Esophagus (tissue), 2 donors: Measurements from ENCODE around the gene GRID2IP. TPM values are rescaled to one million over a fixed set of nuclear protein-coding genes. Genes with fewer than 3 reads are reported as not detected.

Source experiments
- H3K27ac ChIP-seq, 2 donors: one replicate each; pipeline ENCODE4 v1.5.1; 2013; ENCODE audit warnings: low read depth in 2 of 2, mild to moderate bottlenecking in 2 of 2, inconsistent platforms in 1 of 2, low read length in 1 of 2, moderate library complexity in 1 of 2
- H3K27me3 ChIP-seq, 2 donors: one replicate each; pipeline ENCODE4 v1.6.1; 2013; ENCODE audit warnings: low read length in 2 of 2, control low read depth in 1 of 2, mild to moderate bottlenecking in 1 of 2; ENCODE audit not compliant: insufficient read depth in 2 of 2, control insufficient read depth in 1 of 2
- H3K36me3 ChIP-seq, 2 donors: one replicate each; pipeline ENCODE4 v1.6.1; 2013; ENCODE audit warnings: low read length in 1 of 2; ENCODE audit not compliant: control insufficient read depth in 2 of 2, insufficient read depth in 2 of 2
- H3K4me1 ChIP-seq, 2 donors: one replicate each; pipeline ENCODE4 v1.6.1; 2013; ENCODE audit warnings: low read length in 1 of 2; ENCODE audit not compliant: control insufficient read depth in 2 of 2, insufficient read depth in 2 of 2
- H3K4me3 ChIP-seq, 2 donors: one replicate each; pipeline ENCODE4 v1.5.1; 2013; ENCODE audit warnings: low read length in 2 of 2, mild to moderate bottlenecking in 2 of 2, low read depth in 1 of 2, moderate library complexity in 1 of 2
- H3K9me3 ChIP-seq, 2 donors: one replicate each; pipeline ENCODE4 v1.6.1; 2013; ENCODE audit warnings: mild to moderate bottlenecking in 2 of 2, low read depth in 1 of 2, low read length in 1 of 2, moderate library complexity in 1 of 2; ENCODE audit not compliant: control insufficient read depth in 2 of 2, insufficient read depth in 1 of 2
- WGBS, 2 donors: extraction: QIAGEN DNeasy Blood & Tissue Kit; methylation state at CpG; one replicate each; pipeline ENCODE4 v1.1.7; 2013; 5-methylcytosine and 5-hydroxymethylcytosine counted together
- polyA plus RNA-seq, 2 donors: library from polyadenylated mRNA; stranded (reverse); fragments of 200-250 nt; gene quantifications; one replicate each; pipeline ENCODE4 v1.2.3, GENCODE V29; 2013
- donor health status: healthy with polysubstance abuse.
- donor health status: Bipolar disorder and iron deficiency.

Gene GRID2IP
- polyA plus RNA-seq, 2 donors = 0.39 to 0.44 TPM

- Histone ChIP-seq H3K27ac (no peak overlapping the region), H3K27me3 (no peaks in the 10 kb centered on the region), H3K36me3 (no peaks in the 10 kb centered on the region), H3K4me3 (no peak overlapping the region), H3K9me3 (no peaks in the 10 kb centered on the region), H3K4me1 (peaks cover 2 to 5% of the 10 kb centered on the region in 2 donors)
- WGBS, 2 donors = 90 to 93% methylated on average over 16 of the region's 16 CpGs
These were observed 43.4 kb downstream of the GRID2IP start for GRCh38 chr7:6507906-6508305.

DNA sequence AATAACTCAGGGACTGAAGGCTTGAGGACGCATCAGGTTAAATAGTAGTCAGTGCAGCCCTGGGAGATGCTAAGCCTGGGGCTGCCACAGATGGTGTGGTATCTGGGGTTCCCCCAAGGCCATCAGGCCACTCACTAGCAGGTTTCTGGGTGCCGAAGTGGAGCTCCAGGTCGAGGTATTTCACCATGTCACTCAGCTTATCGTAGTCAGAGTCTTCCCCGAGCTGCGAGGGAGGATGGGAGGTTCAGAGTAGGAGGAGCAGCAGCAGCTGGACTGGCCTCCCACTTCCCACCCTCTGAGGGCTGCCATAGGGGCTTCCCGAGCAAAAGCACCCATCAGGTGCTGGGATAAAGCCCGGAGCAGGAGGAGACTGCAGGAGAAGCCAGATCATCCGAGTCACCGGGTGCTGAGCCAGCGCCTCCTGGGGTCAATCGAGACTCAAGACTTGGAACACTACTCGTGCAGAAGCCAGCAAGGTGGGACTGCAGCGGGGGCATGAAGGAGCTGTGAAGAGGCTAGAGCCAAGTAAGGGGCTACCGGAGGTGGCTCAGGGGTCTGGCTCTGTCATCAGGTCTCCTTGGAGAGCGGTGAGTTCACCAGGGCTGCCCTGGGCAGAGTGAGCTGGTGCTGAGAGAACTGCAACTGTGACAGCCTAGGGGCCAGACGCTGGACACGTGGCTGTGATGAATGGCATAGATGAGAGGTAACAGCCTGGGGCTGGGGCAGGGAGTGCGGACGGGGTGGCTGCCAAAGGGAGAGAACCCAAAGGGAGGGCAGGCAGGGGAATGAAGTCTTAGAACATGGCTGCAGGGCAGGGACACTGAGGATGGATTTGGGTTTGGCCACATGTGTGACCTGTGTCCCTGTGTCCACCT lies 45.3 kb downstream of the GRID2IP start:
- Histone ChIP-seq H3K9me3 (no peaks in the 10 kb centered on the region), H3K36me3 (no peaks in the 10 kb centered on the region), H3K4me1 (peaks cover 0 to 8% of the 10 kb centered on the region in 2 donors), H3K27ac (no peak overlapping the region), H3K4me3 (no peak overlapping the region), H3K27me3 (no peaks in the 10 kb centered on the region)
- 65 to 67% methylated on average over 20 of the region's 20 CpGs for WGBS, 2 donors

GRCh38 chr7:6504996-6505395 lies 46.3 kb downstream of the GRID2IP start:
- Histone ChIP-seq H3K27ac (peak overlapping the region; percentile 95 to 97), H3K36me3 (no peaks in the 10 kb centered on the region), H3K27me3 (no peaks in the 10 kb centered on the region), H3K9me3 (no peaks in the 10 kb centered on the region), H3K4me1 (peaks cover 0 to 8% of the 10 kb centered on the region in 2 donors), H3K4me3 (peak overlapping the region; percentile 53 to 70)
- WGBS, 2 donors = 38 to 41% methylated on average over 9 of the region's 9 CpGs

DNA sequence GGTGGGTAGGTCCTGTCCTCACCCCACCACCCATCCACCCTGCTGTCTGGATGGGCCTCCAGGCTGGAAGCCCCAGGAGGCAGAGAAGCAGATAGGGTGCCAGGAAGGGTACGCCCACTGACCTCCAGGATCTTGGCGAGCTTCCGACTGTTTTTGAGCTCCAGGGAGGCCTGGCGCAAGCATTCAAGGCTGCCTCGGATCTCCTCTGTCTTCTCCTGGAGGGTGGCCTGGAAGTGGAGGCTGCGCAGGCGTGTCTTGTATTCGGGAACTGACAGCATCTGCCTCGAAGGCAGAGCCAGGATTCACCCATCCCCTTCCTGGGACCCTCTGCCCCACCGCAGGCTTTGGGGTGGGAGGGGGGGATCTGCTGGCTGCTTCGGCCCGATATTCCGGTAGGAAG lies 48.4 kb downstream of the GRID2IP start:
- Histone ChIP-seq H3K36me3 (no peaks in the 10 kb centered on the region), H3K27me3 (no peaks in the 10 kb centered on the region), H3K27ac (peak overlapping the region in 1 of 2 donors; percentile 97), H3K4me1 (peaks cover 0 to 8% of the 10 kb centered on the region in 2 donors), H3K4me3 (peak overlapping the region; percentile 53 to 70), H3K9me3 (no peaks in the 10 kb centered on the region)
- WGBS, 2 donors = 39 to 42% methylated on average over 13 of the region's 13 CpGs

GRCh38 chr7:6501586-6502564 lies 49.4 kb downstream of the GRID2IP start:
- Histone ChIP-seq H3K27me3 (no peaks in the 10 kb centered on the region), H3K9me3 (no peaks in the 10 kb centered on the region), H3K36me3 (no peaks in the 10 kb centered on the region), H3K4me1 (peaks cover 0 to 12% of the 10 kb centered on the region in 2 donors), H3K4me3 (no peak overlapping the region), H3K27ac (no peak overlapping the region)
- WGBS, 2 donors = 90% methylated on average over 12 of the region's 12 CpGs

DNA sequence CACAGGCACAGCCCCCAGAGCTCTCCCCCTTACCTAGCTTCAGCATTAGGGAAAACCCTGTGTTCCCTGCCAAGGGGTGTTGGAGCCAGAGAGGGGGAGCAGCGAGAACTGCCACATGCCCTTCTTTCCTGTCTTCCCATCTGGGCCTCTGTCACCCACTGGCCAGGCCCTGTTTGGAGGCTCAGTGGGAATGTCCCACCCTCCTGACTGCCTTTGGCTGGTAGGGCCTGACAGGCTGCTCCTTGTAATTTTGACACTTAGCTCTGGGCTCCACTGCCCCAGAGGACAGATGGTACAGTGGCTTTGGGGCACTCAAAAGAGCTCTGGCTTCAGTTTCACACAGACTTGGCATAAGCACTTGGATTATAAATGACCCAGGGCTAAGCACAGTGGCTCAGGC lies 50.6 kb downstream of the GRID2IP start:
- no peak overlapping the region for H3K4me3 ChIP-seq
- WGBS, 2 donors = 81 to 93% methylated on average over 1 of the region's 1 CpG

DNA sequence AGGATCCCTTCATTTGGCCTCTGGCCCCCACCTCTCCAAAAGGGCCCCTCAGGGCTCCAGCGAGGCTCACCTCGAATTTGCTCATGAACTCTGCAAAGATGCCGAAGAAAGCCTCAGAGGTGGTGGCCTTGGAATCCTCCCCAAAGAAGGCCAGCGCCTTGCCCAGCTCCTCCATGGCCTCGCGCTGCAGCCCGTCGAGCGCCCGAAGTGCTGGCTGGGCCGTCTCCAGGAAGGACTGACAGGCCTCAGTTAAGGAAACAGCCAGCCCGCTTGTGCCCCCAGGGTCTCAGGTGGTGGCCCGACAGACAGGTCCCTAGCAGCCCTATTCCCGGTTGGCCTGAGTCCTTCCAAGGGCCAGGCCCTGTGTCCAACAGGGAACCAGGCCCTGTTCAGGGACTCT lies 53.3 kb downstream of the GRID2IP start:
- 87 to 93% methylated on average over 12 to 14 of the region's 14 CpGs for WGBS, 2 donors
- Histone ChIP-seq H3K36me3 (no peaks in the 10 kb centered on the region), H3K4me3 (no peak overlapping the region), H3K27me3 (no peaks in the 10 kb centered on the region), H3K27ac (no peak overlapping the region), H3K4me1 (peaks cover 0 to 9% of the 10 kb centered on the region in 2 donors), H3K9me3 (no peaks in the 10 kb centered on the region)

More for the DNA sequence above, 50.6 kb downstream of the GRID2IP start:
- Histone ChIP-seq H3K27me3 (no peaks in the 10 kb centered on the region), H3K36me3 (no peaks in the 10 kb centered on the region), H3K27ac (no peak overlapping the region), H3K4me1 (peaks cover 0 to 14% of the 10 kb centered on the region in 2 donors), H3K9me3 (no peaks in the 10 kb centered on the region)

GRCh38 chr7:6497637-6497905 lies 53.7 kb downstream of the GRID2IP start:
- H3K4me3 ChIP-seq = no peak overlapping the region
- no peaks in the 10 kb centered on the region for H3K9me3 ChIP-seq
- H3K4me1 ChIP-seq = peaks cover 0 to 6% of the 10 kb centered on the region in 2 donors
- H3K27ac ChIP-seq = no peak overlapping the region
- no peaks in the 10 kb centered on the region for H3K27me3 ChIP-seq
- no peaks in the 10 kb centered on the region for H3K36me3 ChIP-seq
- WGBS, 2 donors = 93 to 97% methylated on average over 12 to 14 of the region's 14 CpGs

- Histone ChIP-seq H3K27me3 (no peaks in the 10 kb centered on the region), H3K4me3 (no peak overlapping the region), H3K36me3 (no peaks in the 10 kb centered on the region), H3K27ac (no peak overlapping the region), H3K9me3 (no peaks in the 10 kb centered on the region), H3K4me1 (peaks cover 0 to 6% of the 10 kb centered on the region in 2 donors)
- 69 to 80% methylated on average over 18 to 19 of the region's 19 CpGs for WGBS, 2 donors
These were observed 54.2 kb downstream of the GRID2IP start for GRCh38 chr7:6496842-6497636.
